ENCODE results near the gene PRIM1. TPM values are rescaled to one million over a fixed set of nuclear protein-coding genes. Genes with fewer than 3 reads are reported as not detected.
"Not testable (repeated sequence)": the region's sequence is repeated elsewhere in the genome, so short reads cannot be mapped to it uniquely, and the experiment has no call there.

PRIM1 gene
- total and polyA plus RNA-seq, 5 donors, result 2.9 to 5.1 (median 4.3) TPM

DNA sequence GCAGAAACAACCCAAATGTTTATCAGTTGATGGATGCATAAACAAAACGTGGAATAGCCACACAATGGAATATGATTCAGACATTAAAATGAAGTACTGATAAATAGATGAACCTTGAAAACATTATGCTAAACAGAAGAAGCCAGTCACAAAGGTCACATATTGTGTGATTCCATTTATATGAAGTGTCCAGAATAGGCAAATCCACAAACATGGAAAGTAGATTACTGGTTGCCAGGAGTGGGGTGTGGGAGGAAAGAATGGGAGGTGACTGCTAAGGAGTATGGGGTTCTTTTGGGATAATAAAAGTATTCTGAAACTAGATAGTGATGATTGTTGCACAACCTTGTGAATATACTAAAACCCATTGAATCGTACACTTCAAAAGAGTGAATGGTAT lies 9.7 kb upstream of the PRIM1 start:
- Histone ChIP-seq H3K9me3 (ENCODE audit: control insufficient read depth, low read length) (no peaks in the 10 kb centered on the region), H3K27ac (ENCODE audit: low read length) (no peak overlapping the region), H3K4me1 (ENCODE audit: control insufficient read depth, insufficient read depth, low read length) (no peaks in the 10 kb centered on the region), H3K27me3 (ENCODE audit: control insufficient read depth, insufficient read depth) (no peaks in the 10 kb centered on the region), H3K4me3 (ENCODE audit: low read length) (no peak overlapping the region)
- no peak for DNase-seq
- WGBS, result 73% methylated on average over 2 of the region's 2 CpGs
- ATAC-seq, result no peak
- intact Hi-C loops (cut with DNase I), result loop anchor here (2.0 to 10.0 kb wide), 4 partner anchors 225 to 295 kb away; a partner anchor contains a TSS

DNA sequence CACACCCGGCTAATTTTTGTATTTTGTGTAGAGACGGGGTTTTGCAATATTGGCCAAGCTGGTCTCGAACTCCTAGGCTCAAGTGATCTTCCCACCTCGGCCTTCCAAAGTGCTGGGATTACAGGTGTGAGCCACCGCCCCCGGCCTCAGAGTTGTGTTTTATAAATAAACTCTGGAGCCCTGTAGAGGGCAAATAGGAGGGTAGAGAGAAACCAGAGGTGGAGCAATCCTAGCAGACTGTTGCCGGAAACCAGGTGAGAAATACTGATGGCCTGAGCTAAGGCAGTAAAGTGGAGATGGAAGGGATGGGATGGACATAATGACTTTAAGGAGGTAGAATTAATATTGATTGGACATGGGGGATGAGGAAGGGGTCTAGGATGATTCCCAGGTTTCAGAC lies 8.3 kb upstream of the PRIM1 start:
- Histone ChIP-seq H3K9me3 (ENCODE audit: control insufficient read depth, low read length) (no peaks in the 10 kb centered on the region), H3K4me3 (ENCODE audit: low read length) (no peak overlapping the region), H3K27me3 (ENCODE audit: control insufficient read depth, insufficient read depth) (no peaks in the 10 kb centered on the region), H3K4me1 (ENCODE audit: control insufficient read depth, insufficient read depth, low read length) (no peaks in the 10 kb centered on the region), H3K27ac (ENCODE audit: low read length) (no peak overlapping the region)
- WGBS, result 85% methylated on average over 7 of the region's 7 CpGs
- intact Hi-C loops (cut with DNase I), result loop anchor here in 3 of 4 donors (5.0 to 10.0 kb wide), 3 partner anchors 227 to 297 kb away; a partner anchor contains a TSS
- no peak for ATAC-seq
- no peak for DNase-seq

- WGBS, result 61% methylated on average over 6 of the region's 6 CpGs
- no peak overlapping the region for H3K4me3 ChIP-seq (ENCODE audit: low read length)
- no peaks in the 10 kb centered on the region for H3K4me1 ChIP-seq (ENCODE audit: control insufficient read depth, insufficient read depth, low read length)
- no peak overlapping the region for H3K27ac ChIP-seq (ENCODE audit: low read length)
- intact Hi-C loops (cut with DNase I), result loop anchor here in 2 of 4 donors (5.0 kb wide), 1 partner anchor 243 kb away; no protein-coding TSS in a partner anchor
- DNase-seq (no peak), ATAC-seq (no peak)
- no peaks in the 10 kb centered on the region for H3K27me3 ChIP-seq (ENCODE audit: control insufficient read depth, insufficient read depth)
- H3K9me3 ChIP-seq (ENCODE audit: control insufficient read depth, low read length), result no peaks in the 10 kb centered on the region
These were observed 7.3 kb upstream of the PRIM1 start for GRCh38 chr12:56759263-56759908.

DNA sequence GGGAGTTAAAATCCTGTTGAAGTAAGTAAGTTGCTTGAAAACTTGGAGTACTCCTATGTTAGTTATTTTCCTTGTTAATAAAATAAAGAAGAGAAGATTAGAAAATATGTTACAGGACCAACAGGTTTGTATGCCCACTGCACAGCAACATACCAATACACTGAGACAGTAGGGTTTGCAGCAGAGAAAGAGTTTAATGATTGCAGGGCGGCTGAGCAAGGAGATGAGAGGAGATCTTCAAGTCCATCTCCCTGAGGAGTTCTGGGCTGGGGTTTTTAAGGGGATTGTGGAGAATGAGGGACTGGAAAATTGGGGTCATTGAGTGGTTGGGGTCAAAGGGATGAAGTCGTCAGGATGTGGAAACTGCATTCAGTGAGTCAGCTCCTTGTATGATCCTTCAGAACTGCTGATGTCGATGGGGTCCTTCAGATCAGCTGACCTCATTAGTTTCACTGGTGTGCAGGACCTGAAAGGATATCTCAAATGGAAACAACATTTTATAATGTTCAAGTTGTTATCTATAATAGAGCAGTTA lies 6.7 kb upstream of the PRIM1 start:
- Histone ChIP-seq H3K27me3 (ENCODE audit: control insufficient read depth, insufficient read depth) (no peaks in the 10 kb centered on the region), H3K9me3 (ENCODE audit: control insufficient read depth, low read length) (no peaks in the 10 kb centered on the region), H3K4me1 (ENCODE audit: control insufficient read depth, insufficient read depth, low read length) (no peaks in the 10 kb centered on the region), H3K4me3 (ENCODE audit: low read length) (no peak overlapping the region), H3K27ac (ENCODE audit: low read length) (no peak overlapping the region)
- ATAC-seq (no peak), DNase-seq (no peak)
- intact Hi-C loops (cut with DNase I), result loop anchor here in 2 of 4 donors (5.0 kb wide), 1 partner anchor 244 kb away; no protein-coding TSS in a partner anchor
- WGBS, result 86% methylated on average over 3 of the region's 3 CpGs

GRCh38 chr12:56757971-56758370 lies 5.8 kb upstream of the PRIM1 start:
- intact Hi-C loops (cut with DNase I), result loop anchor here in 2 of 4 donors (5.0 kb wide), 1 partner anchor 244 kb away; no protein-coding TSS in a partner anchor
- not testable (repeated sequence) for H3K27me3 ChIP-seq (ENCODE audit: control insufficient read depth, insufficient read depth); H3K9me3 ChIP-seq (ENCODE audit: control insufficient read depth, low read length); H3K27ac ChIP-seq (ENCODE audit: low read length); DNase-seq; ATAC-seq; H3K4me1 ChIP-seq (ENCODE audit: control insufficient read depth, insufficient read depth, low read length); H3K4me3 ChIP-seq (ENCODE audit: low read length)
- WGBS, result 98% methylated on average over 1 of the region's 1 CpG

DNA sequence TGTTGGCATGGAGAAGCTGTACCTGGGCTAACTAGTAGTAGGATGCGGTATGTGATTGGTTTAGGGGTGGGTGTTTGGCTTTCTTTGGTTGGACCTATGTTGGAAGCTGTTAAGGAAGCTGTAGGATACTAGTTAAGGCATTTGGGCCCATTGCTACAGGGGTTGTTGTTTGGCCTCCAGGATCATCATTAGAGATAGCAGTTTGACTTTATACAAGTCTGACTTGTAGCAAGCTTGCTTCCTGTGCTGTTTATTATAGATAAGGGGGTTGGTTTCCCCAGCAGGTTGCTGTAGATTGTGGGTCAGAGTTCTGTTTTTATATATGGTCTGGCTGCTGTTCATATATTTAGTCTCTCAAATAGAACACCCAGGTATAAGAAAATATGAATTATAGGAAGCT lies 1.4 kb upstream of the PRIM1 start:
- H3K27ac ChIP-seq (ENCODE audit: low read length), result no peak overlapping the region
- DNase-seq, result no peak
- WGBS, result 95% methylated on average over 1 of the region's 1 CpG
- no peak overlapping the region for H3K4me3 ChIP-seq (ENCODE audit: low read length)
- peaks cover 1% of the 10 kb centered on the region for H3K4me1 ChIP-seq (ENCODE audit: control insufficient read depth, insufficient read depth, low read length)
- no peaks in the 10 kb centered on the region for H3K9me3 ChIP-seq (ENCODE audit: control insufficient read depth, low read length)
- ATAC-seq, result no peak
- intact Hi-C loops (cut with DNase I), result no loop called here
- no peaks in the 10 kb centered on the region for H3K27me3 ChIP-seq (ENCODE audit: control insufficient read depth, insufficient read depth)

- DNase-seq; H3K27ac ChIP-seq (ENCODE audit: low read length); H3K4me3 ChIP-seq (ENCODE audit: low read length); intact Hi-C loops (cut with DNase I); H3K27me3 ChIP-seq (ENCODE audit: control insufficient read depth, insufficient read depth); H3K4me1 ChIP-seq (ENCODE audit: control insufficient read depth, insufficient read depth, low read length); ATAC-seq; H3K9me3 ChIP-seq (ENCODE audit: control insufficient read depth, low read length): not testable (repeated sequence)
- 76% methylated on average over 13 of the region's 13 CpGs for WGBS
These were observed 1.5 kb downstream of the PRIM1 start for GRCh38 chr12:56750596-56750995.

GRCh38 chr12:56749853-56750252 lies 2.3 kb downstream of the PRIM1 start:
- no peak overlapping the region for H3K4me3 ChIP-seq (ENCODE audit: low read length)
- DNase-seq (no peak), ATAC-seq (no peak)
- no peaks in the 10 kb centered on the region for H3K27me3 ChIP-seq (ENCODE audit: control insufficient read depth, insufficient read depth)
- intact Hi-C loops (cut with DNase I), result no loop called here
- no peaks in the 10 kb centered on the region for H3K9me3 ChIP-seq (ENCODE audit: control insufficient read depth, low read length)
- H3K27ac ChIP-seq (ENCODE audit: low read length), result no peak overlapping the region
- H3K4me1 ChIP-seq (ENCODE audit: control insufficient read depth, insufficient read depth, low read length), result peaks cover 1% of the 10 kb centered on the region

- no peaks in the 10 kb centered on the region for H3K9me3 ChIP-seq (ENCODE audit: control insufficient read depth, low read length)
- no peaks in the 10 kb centered on the region for H3K27me3 ChIP-seq (ENCODE audit: control insufficient read depth, insufficient read depth)
- ATAC-seq (no peak), DNase-seq (no peak)
- H3K27ac ChIP-seq (ENCODE audit: low read length), result no peak overlapping the region
- H3K4me1 ChIP-seq (ENCODE audit: control insufficient read depth, insufficient read depth, low read length), result peaks cover 1% of the 10 kb centered on the region
- intact Hi-C loops (cut with DNase I), result no loop called here
- H3K4me3 ChIP-seq (ENCODE audit: low read length), result no peak overlapping the region
- WGBS, result 73% methylated on average over 2 of the region's 2 CpGs
These were observed 2.8 kb downstream of the PRIM1 start for GRCh38 chr12:56749359-56749758.

- Histone ChIP-seq H3K4me1 (ENCODE audit: control insufficient read depth, insufficient read depth, low read length) (no peaks in the 10 kb centered on the region), H3K27me3 (ENCODE audit: control insufficient read depth, insufficient read depth) (no peaks in the 10 kb centered on the region), H3K27ac (ENCODE audit: low read length) (no peak overlapping the region), H3K9me3 (ENCODE audit: control insufficient read depth, low read length) (no peaks in the 10 kb centered on the region), H3K4me3 (ENCODE audit: low read length) (no peak overlapping the region)
- WGBS, result 93% methylated on average over 11 of the region's 11 CpGs
- no peak for DNase-seq
- no peak for ATAC-seq
- intact Hi-C loops (cut with DNase I), result no loop called here
These were observed 23.8 kb downstream of the PRIM1 start for GRCh38 chr12:56728139-56728861.

- H3K27ac ChIP-seq (ENCODE audit: low read length); H3K4me3 ChIP-seq (ENCODE audit: low read length); H3K9me3 ChIP-seq (ENCODE audit: control insufficient read depth, low read length); DNase-seq; H3K4me1 ChIP-seq (ENCODE audit: control insufficient read depth, insufficient read depth, low read length); intact Hi-C loops (cut with DNase I); ATAC-seq; H3K27me3 ChIP-seq (ENCODE audit: control insufficient read depth, insufficient read depth): not testable (repeated sequence)
- 87% methylated on average over 15 of the region's 15 CpGs for WGBS
These were observed 25.9 kb downstream of the PRIM1 start for GRCh38 chr12:56726196-56726675.
